ENCODE results near the gene PRSS21.

Gene PRSS21

GRCh38 chr16:2808181-2808580 lies 8.9 kb upstream of the PRSS21 start:
- no peak for DNase-seq

- no peak for DNase-seq
Observed at GRCh38 chr16:2809149-2809760, 7.8 kb upstream of the PRSS21 start.

GRCh38 chr16:2810651-2811050 lies 6.4 kb upstream of the PRSS21 start:
- no peak for DNase-seq

- DNase-seq, result no peak
Observed at GRCh38 chr16:2811703-2812471, 5.2 kb upstream of the PRSS21 start.

GRCh38 chr16:2813771-2814221 lies 3.2 kb upstream of the PRSS21 start:
- no peak for DNase-seq

GRCh38 chr16:2814551-2815298 lies 2.3 kb upstream of the PRSS21 start:
- no peak for DNase-seq

- no peak for DNase-seq
Observed at GRCh38 chr16:2815299-2815771, 1.7 kb upstream of the PRSS21 start.

- DNase-seq, result no peak
Observed at GRCh38 chr16:2817340-2818271, 569 bp downstream of the PRSS21 start.

GRCh38 chr16:2818272-2818876 lies 1.3 kb downstream of the PRSS21 start:
- no peak for DNase-seq

GRCh38 chr16:2819179-2819938 lies 2.3 kb downstream of the PRSS21 start:
- no peak for DNase-seq

- no peak for DNase-seq
Observed at GRCh38 chr16:2819939-2820835, 3.1 kb downstream of the PRSS21 start.

- no peak for DNase-seq
Observed at GRCh38 chr16:2820836-2821486, 3.9 kb downstream of the PRSS21 start.

GRCh38 chr16:2821487-2822157 lies 4.6 kb downstream of the PRSS21 start:
- DNase-seq, result no peak

- DNase-seq, result no peak
Observed at GRCh38 chr16:2822158-2822495, 5.1 kb downstream of the PRSS21 start.

- no peak for DNase-seq
Observed at GRCh38 chr16:2822496-2822895, 5.5 kb downstream of the PRSS21 start.

- DNase-seq, result no peak
Observed at GRCh38 chr16:2824626-2825025, 7.6 kb downstream of the PRSS21 start.

- no peak for DNase-seq
Observed at GRCh38 chr16:2825049-2825742, 8.2 kb downstream of the PRSS21 start.

- no peak for DNase-seq
Observed at GRCh38 chr16:2825906-2826305, 8.9 kb downstream of the PRSS21 start.

All from DMS 273 treated with DMSO at 0.1 percent for 48 hours (cell line).